ENCODE measurements around the gene SIRT6. TPM values are rescaled to one million over a fixed set of nuclear protein-coding genes. Genes with fewer than 3 reads are reported as not detected.

The SIRT6 gene
- total RNA-seq, 1 experiment from 2014 or later: 28.1 TPM

DNA sequence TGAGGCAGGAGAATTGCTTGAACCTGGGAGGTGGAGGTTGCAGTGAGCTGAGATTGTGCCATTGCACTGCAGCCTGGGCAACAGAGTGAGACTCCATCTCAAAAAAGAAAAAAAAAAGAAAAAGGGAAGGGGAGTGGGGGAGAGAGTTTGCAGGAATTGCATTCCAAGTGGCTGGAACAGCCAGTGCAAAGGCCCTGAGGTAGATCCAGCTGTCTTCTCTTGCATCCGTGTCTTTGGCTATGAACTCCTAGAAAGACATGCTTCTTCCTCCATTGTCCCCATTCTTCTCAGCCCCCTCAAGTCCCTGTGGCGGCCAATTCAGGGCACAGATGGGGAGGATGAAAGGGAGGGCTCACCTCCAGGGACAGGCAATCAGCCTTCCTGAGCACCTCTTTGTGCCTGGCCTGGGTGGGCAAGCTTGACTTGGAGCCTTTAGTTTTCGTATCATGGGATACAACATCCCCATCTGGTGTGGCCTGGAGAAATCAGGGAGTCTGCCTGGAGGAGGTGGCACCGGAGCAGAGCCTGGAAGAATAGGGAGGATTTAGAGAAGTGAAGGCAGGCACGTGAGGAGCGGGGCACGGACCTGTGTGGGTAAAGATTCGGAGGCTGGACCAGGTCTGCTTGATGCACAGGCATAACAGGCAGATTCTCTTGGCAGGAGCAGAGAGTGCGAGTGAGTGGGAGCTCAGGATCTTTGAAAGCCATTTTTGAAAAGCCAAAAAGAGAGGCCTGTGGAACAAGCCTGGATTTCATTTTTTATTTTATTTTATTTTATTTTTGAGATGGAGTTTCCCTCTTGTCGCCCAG is 5.2 kb upstream of the SIRT6 start:
- H3K4me1 Mint-ChIP-seq: peaks cover 8% of the 10 kb centered on the region
- H3K9me3 Mint-ChIP-seq: no peaks in the 10 kb centered on the region
- ATAC-seq (no peak), DNase-seq (ENCODE audit: low spot score) (no peak)
- TF ChIP-seq FOXK1 (CRISPR knock-in tag; IDR thresholded peaks at IDR 0.05) (no peak), ELF4 (CRISPR knock-in tag; IDR thresholded peaks at IDR 0.05; ENCODE audit: low read depth) (no peak), SMAD4 (CRISPR knock-in tag; IDR thresholded peaks at IDR 0.05) (no peak), ZNF423 (CRISPR knock-in tag; IDR thresholded peaks at IDR 0.05) (no peak), ZNF671 (CRISPR knock-in tag; IDR thresholded peaks at IDR 0.05) (no peak)
- no peak overlapping the region for H3K4me3 Mint-ChIP-seq
- H3K27me3 Mint-ChIP-seq (ENCODE audit: low read depth): peaks cover 9% of the 10 kb centered on the region
- CTCF ChIA-PET: interaction anchor here (1.4 to 3.0 kb wide), 2 partner anchors 31 to 47 kb away, joined by 3 to 14 read pairs; no protein-coding TSS in a partner anchor
- H3K27ac Mint-ChIP-seq: no peak overlapping the region
- H3K36me3 Mint-ChIP-seq: no peaks in the 10 kb centered on the region
- POLR2A ChIA-PET: interaction anchor here (1.5 kb wide), 1 partner anchor 14 kb away, joined by 3 read pairs; no protein-coding TSS in a partner anchor

- Mint-ChIP-seq H3K36me3 (no peaks in the 10 kb centered on the region), H3K4me3 (no peak overlapping the region), H3K27me3 (ENCODE audit: low read depth) (peaks cover 9% of the 10 kb centered on the region), H3K27ac (0 out of 2 replicates have a peak overlapping the region, but pooled peaks have one; percentile 16), H3K4me1 (peaks cover 13% of the 10 kb centered on the region), H3K9me3 (no peaks in the 10 kb centered on the region)
- CTCF ChIA-PET: interaction anchor here (0.5 to 1.7 kb wide), 21 partner anchors 9 to 198 kb away, joined by 3 to 13 read pairs (median 4); partner anchors contain the start of gene FSD1
- DNase-seq (ENCODE audit: low spot score) (peak; percentile 96), ATAC-seq (peak; percentile 93)
- POLR2A ChIA-PET: interaction anchor here (1.5 kb wide), 1 partner anchor 13 kb away, joined by 3 read pairs; no protein-coding TSS in a partner anchor
- peak; percentile 75 for TF ChIP-seq ZNF121 (CRISPR knock-in tag; IDR thresholded peaks at IDR 0.05)
- TF ChIP-seq SMAD4 (CRISPR knock-in tag; IDR thresholded peaks at IDR 0.05): no peak
- no peak for TF ChIP-seq ATF2 (CRISPR knock-in tag; IDR thresholded peaks at IDR 0.05; ENCODE audit: borderline replicate concordance, low read depth)
- no peak for TF ChIP-seq NR3C1 (CRISPR knock-in tag; conservative IDR thresholded peaks at IDR 0.05; ENCODE audit: low read depth)
- TF ChIP-seq, protein P1, sequence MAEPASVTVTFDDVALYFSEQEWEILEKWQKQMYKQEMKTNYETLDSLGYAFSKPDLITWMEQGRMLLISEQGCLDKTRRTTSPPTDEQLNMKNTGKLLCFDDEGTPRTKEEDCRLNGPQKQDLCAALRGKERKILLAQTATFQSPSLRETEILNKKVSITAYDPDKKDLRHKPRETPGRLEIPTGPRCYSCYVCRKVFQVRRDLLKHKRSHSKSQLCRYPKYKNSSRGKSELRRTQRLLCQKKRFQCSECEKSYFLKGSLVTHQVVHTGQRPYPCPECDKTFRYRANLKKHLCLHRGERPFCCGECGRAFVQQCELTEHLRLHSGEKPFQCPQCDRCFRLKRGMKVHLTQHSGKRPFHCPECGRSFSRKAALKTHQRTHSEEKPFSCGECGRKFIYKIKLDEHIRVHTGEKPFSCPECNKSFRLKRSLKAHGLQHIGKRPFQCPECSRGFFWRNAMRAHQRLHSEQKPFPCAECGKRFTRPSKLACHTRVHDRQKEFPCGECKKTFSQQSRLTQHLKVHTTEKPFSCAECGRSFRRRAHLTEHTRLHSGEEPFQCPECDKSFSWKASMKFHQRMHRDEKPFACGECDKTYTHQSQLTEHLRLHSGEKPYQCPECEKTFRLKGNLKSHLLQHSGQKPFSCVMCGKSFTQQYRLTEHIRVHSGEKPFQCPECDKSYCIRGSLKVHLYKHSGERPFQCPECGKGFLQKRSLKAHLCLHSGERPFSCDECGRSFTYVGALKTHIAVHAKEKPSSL (CRISPR knock-in tag; conservative IDR thresholded peaks at IDR 0.05): no peak
- TF ChIP-seq AFF4 (CRISPR knock-in tag; IDR thresholded peaks at IDR 0.05; ENCODE audit: borderline replicate concordance): no peak
- no peak for TF ChIP-seq ZNF219 (CRISPR knock-in tag; IDR thresholded peaks at IDR 0.05; ENCODE audit: borderline replicate concordance)
- no peak for TF ChIP-seq NFYB (CRISPR knock-in tag; conservative IDR thresholded peaks at IDR 0.05; ENCODE audit: low read depth)
- no peak for TF ChIP-seq ZNF423 (CRISPR knock-in tag; IDR thresholded peaks at IDR 0.05)
- TF ChIP-seq ATF1 (CRISPR knock-in tag; IDR thresholded peaks at IDR 0.05): no peak
- TF ChIP-seq ERG (CRISPR knock-in tag; IDR thresholded peaks at IDR 0.05): no peak
- TF ChIP-seq, protein P2, sequence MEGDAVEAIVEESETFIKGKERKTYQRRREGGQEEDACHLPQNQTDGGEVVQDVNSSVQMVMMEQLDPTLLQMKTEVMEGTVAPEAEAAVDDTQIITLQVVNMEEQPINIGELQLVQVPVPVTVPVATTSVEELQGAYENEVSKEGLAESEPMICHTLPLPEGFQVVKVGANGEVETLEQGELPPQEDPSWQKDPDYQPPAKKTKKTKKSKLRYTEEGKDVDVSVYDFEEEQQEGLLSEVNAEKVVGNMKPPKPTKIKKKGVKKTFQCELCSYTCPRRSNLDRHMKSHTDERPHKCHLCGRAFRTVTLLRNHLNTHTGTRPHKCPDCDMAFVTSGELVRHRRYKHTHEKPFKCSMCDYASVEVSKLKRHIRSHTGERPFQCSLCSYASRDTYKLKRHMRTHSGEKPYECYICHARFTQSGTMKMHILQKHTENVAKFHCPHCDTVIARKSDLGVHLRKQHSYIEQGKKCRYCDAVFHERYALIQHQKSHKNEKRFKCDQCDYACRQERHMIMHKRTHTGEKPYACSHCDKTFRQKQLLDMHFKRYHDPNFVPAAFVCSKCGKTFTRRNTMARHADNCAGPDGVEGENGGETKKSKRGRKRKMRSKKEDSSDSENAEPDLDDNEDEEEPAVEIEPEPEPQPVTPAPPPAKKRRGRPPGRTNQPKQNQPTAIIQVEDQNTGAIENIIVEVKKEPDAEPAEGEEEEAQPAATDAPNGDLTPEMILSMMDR (IDR thresholded peaks at IDR 0.05): peak; percentile 88
- no peak for TF ChIP-seq JAZF1 (CRISPR knock-in tag; IDR thresholded peaks at IDR 0.05)
- TF ChIP-seq GRHL2 (CRISPR knock-in tag; IDR thresholded peaks at IDR 0.05; ENCODE audit: insufficient replicate concordance, severe bottlenecking): no peak
- TF ChIP-seq, protein P3, sequence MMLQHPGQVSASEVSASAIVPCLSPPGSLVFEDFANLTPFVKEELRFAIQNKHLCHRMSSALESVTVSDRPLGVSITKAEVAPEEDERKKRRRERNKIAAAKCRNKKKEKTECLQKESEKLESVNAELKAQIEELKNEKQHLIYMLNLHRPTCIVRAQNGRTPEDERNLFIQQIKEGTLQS (CRISPR knock-in tag; conservative IDR thresholded peaks at IDR 0.05): no peak
- no peak for TF ChIP-seq ZNF671 (CRISPR knock-in tag; IDR thresholded peaks at IDR 0.05)
- TF ChIP-seq JUN (CRISPR knock-in tag; IDR thresholded peaks at IDR 0.05): no peak
- no peak for TF ChIP-seq TCF7 (CRISPR knock-in tag; IDR thresholded peaks at IDR 0.05; ENCODE audit: low read depth)
- peak; percentile 89 for TF ChIP-seq GTF2I (CRISPR knock-in tag; conservative IDR thresholded peaks at IDR 0.05)
Measured at GRCh38 chr19:4186087-4186993, 4.0 kb upstream of the SIRT6 start.

All from WTC11 (cell line).